GM12878 (cell line): Measurements from ENCODE around the gene KRT6C. TPM values are rescaled to one million over a fixed set of nuclear protein-coding genes. Genes with fewer than 3 reads are reported as not detected.

Experiments used
- ATAC-seq: fragments of 200-7000 bp; cut with Tn5 transposase; 3 replicates; pipeline ENCODE4 v1.9.1; 2020; ENCODE audit warnings: mild to moderate bottlenecking, moderate library complexity
- BruUV-seq: library from RNA; stranded (reverse); fragments of 400-500 nt; replicated peaks from 2 replicates; lab custom pipeline; 2021; lab: Mats Ljungman, UMichigan
- CTCF ChIA-PET: fragments of 300-600 bp; sonication (Branson Sonifier 250); formaldehyde crosslinking; extraction: SDS; loops from one replicate; lab custom pipeline; 2021; ENCODE audit warnings: inconsistent platforms; lab: Yijun Ruan, JAX
- POLR2A ChIA-PET: fragments of 350-600 bp; formaldehyde crosslinking; extraction: SDS; loops from one replicate; lab custom pipeline; 2021; ENCODE audit warnings: inconsistent platforms; lab: Charles Lee
- RAD21 ChIA-PET: fragments of 300-600 bp; sonication (Branson Sonifier 250); formaldehyde crosslinking; loops from one replicate; lab custom pipeline; 2023; ENCODE audit warnings: antibody characterized with exemption; ENCODE audit not compliant: unreplicated experiment; lab: Charles Lee
- SMC1A ChIA-PET: fragments of 300-600 bp; sonication (Branson Sonifier 250); formaldehyde crosslinking; loops from one replicate; lab custom pipeline; 2023; ENCODE audit not compliant: unreplicated experiment, uncharacterized antibody; lab: Charles Lee
- DNase-seq: peaks from one replicate; pipeline ENCODE4 v3.0.0-alpha.2; 2011; ENCODE audit warnings: low read depth, low spot score
- FAIRE-seq: peaks from 3 replicates; lab custom pipeline; 2011; peaks lifted over from hg19 to GRCh38; lab: Jason Lieb, UNC
- H2AFZ ChIP-seq: 2 replicates; pipeline ENCODE4 v1.6.0; 2011; ENCODE audit warnings: low read depth, low read length, control low read depth; ENCODE audit not compliant: control insufficient read depth
- H3K27ac ChIP-seq: 2 replicates; pipeline ENCODE4 v1.5.1; 2011; ENCODE audit warnings: control low read depth; ENCODE audit not compliant: control insufficient read depth, insufficient read depth
- H3K27me3 ChIP-seq, 2 experiments: replicated peaks in 1 of 2; 2 replicates each; pipeline versions ENCODE4 v1.6.0 to v1.6.1; 2011; ENCODE audit warnings: low read length in 1 of 2; ENCODE audit not compliant: control insufficient read depth in 2 of 2, insufficient read depth in 2 of 2
- H3K36me3 ChIP-seq, 2 experiments: 2 replicates each; pipeline ENCODE4 v1.5.1; 2011; ENCODE audit warnings: low read length in 1 of 2; ENCODE audit not compliant: control insufficient read depth in 2 of 2, insufficient read depth in 2 of 2
- H3K4me1 ChIP-seq: 2 replicates; pipeline ENCODE4 v1.6.1; 2011; ENCODE audit warnings: mild to moderate bottlenecking, low read length, moderate library complexity, mixed read lengths; ENCODE audit not compliant: control insufficient read depth, insufficient read depth
- H3K4me2 ChIP-seq: 2 replicates; pipeline ENCODE4 v1.6.0; 2011; ENCODE audit warnings: control low read depth; ENCODE audit not compliant: control insufficient read depth, insufficient read depth
- H3K4me3 ChIP-seq: fragments of 200-600 bp; sonication (generic); 2 replicates; pipeline ENCODE4 v1.5.1; 2016
- H3K79me2 ChIP-seq: 2 replicates; pipeline ENCODE4 v1.6.0; 2011; ENCODE audit warnings: low read length; ENCODE audit not compliant: control insufficient read depth, insufficient read depth
- H3K9ac ChIP-seq: 2 replicates; pipeline ENCODE4 v1.8.0; 2011; ENCODE audit warnings: low read length, control low read depth, mixed read lengths; ENCODE audit not compliant: control insufficient read depth, insufficient read depth
- H3K9me3 ChIP-seq: replicated peaks from 3 replicates; pipeline ENCODE4 v1.5.1; 2011; ENCODE audit warnings: mild to moderate bottlenecking, low read length; ENCODE audit not compliant: control insufficient read depth, insufficient read depth
- H4K20me1 ChIP-seq: 2 replicates; pipeline ENCODE4 v1.6.0; 2011; ENCODE audit not compliant: control insufficient read depth, insufficient read depth
- ASH2L ChIP-seq: fragments of 300-600, 200-600 bp; sonication (generic); IDR thresholded peaks from 2 replicates; pipeline ENCODE4 v1.6.1; 2017; ENCODE audit warnings: low read depth, mild to moderate bottlenecking, borderline replicate concordance
- ATF7 ChIP-seq: fragments of 450-650 bp; IDR thresholded peaks from 2 replicates; pipeline ENCODE4 v1.6.1; 2016; ENCODE audit warnings: low read depth, mild to moderate bottlenecking
- BACH1 ChIP-seq: fragments of 450-650 bp; IDR thresholded peaks from 2 replicates; pipeline ENCODE4 v1.6.1; 2017; ENCODE audit warnings: mild to moderate bottlenecking, borderline replicate concordance
- BCLAF1 ChIP-seq: fragments of 450-650 bp; IDR thresholded peaks from 2 replicates; pipeline ENCODE4 v1.6.1; 2017; ENCODE audit warnings: antibody characterized with exemption, mild to moderate bottlenecking, moderate library complexity
- ELK1 ChIP-seq: IDR thresholded peaks from 2 replicates; pipeline ENCODE4 v1.6.1; 2012; ENCODE audit warnings: low read depth, low read length, improper control_type of control experiment
- ESRRA ChIP-seq: IDR thresholded peaks from 2 replicates; pipeline ENCODE4 v1.6.1; 2012; ENCODE audit warnings: mild to moderate bottlenecking, low read length, improper control_type of control experiment
- FOXK2 ChIP-seq: fragments of 450-650 bp; IDR thresholded peaks from 2 replicates; pipeline ENCODE4 v1.6.1; 2017; ENCODE audit warnings: mild to moderate bottlenecking, moderate library complexity
- GABPA ChIP-seq: IDR thresholded peaks from 2 replicates; pipeline ENCODE4 v1.6.1; 2014; ENCODE audit warnings: antibody characterized with exemption, low read depth, mild to moderate bottlenecking, inconsistent platforms
- HCFC1 ChIP-seq: fragments of 150-350 bp; IDR thresholded peaks from 2 replicates; pipeline ENCODE4 v1.6.1; 2014; ENCODE audit warnings: low read length
- MTA3 ChIP-seq: IDR thresholded peaks from 2 replicates; pipeline ENCODE4 v1.6.1; 2012; ENCODE audit warnings: low read length, inconsistent platforms, borderline replicate concordance
- MYC ChIP-seq: IDR thresholded peaks from 2 replicates; pipeline ENCODE4 v1.6.1; 2011; ENCODE audit warnings: mild to moderate bottlenecking, low read length, moderate library complexity, inconsistent platforms; ENCODE audit not compliant: insufficient read depth, insufficient replicate concordance, insufficient read length, severe bottlenecking
- NFYA ChIP-seq: IDR thresholded peaks from 2 replicates; pipeline ENCODE4 v1.6.1; 2011; ENCODE audit warnings: low read depth, mild to moderate bottlenecking, low read length, improper control_type of control experiment, borderline replicate concordance
- NRF1 ChIP-seq: conservative IDR thresholded peaks from 2 replicates; pipeline ENCODE4 v1.6.1; 2011; ENCODE audit warnings: mild to moderate bottlenecking, low read depth, low read length, improper control_type of control experiment
- POLR2A ChIP-seq: IDR thresholded peaks from 2 replicates; pipeline ENCODE4 v1.6.1; 2011; ENCODE audit warnings: low read depth, mild to moderate bottlenecking, low read length
- RAD21 ChIP-seq: IDR thresholded peaks from 2 replicates; pipeline ENCODE4 v1.6.1; 2011; ENCODE audit warnings: mild to moderate bottlenecking, low read depth, low read length, moderate library complexity; ENCODE audit not compliant: insufficient read depth
- RAD51 ChIP-seq: fragments of 450-650 bp; IDR thresholded peaks from 2 replicates; pipeline ENCODE4 v1.6.1; 2016; ENCODE audit warnings: moderate library complexity, mild to moderate bottlenecking, inconsistent platforms
- RCOR1 ChIP-seq: conservative IDR thresholded peaks from 2 replicates; pipeline ENCODE4 v1.6.1; 2012; ENCODE audit warnings: low read depth, low read length, improper control_type of control experiment
- ZNF592 ChIP-seq: fragments of 450-650 bp; IDR thresholded peaks from 2 replicates; pipeline ENCODE4 v1.6.1; 2017; ENCODE audit warnings: mild to moderate bottlenecking, moderate library complexity
- ZNF622 ChIP-seq: fragments of 450-650 bp; IDR thresholded peaks from 2 replicates; pipeline ENCODE4 v1.6.1; 2017; ENCODE audit warnings: mild to moderate bottlenecking, inconsistent platforms
- WGBS: methylation state at CpG from one replicate; pipeline ENCODE4 v1.1.6; 2016; ENCODE audit warnings: low lambda C conversion rate; ENCODE audit not compliant: insufficient replicate concordance, insufficient coverage; ENCODE audit errors: missing lambda C conversion rate; 5-methylcytosine and 5-hydroxymethylcytosine counted together
- in situ Hi-C: fragments of 300-500 bp; cut with MboI; formaldehyde crosslinking; loops from 9 replicates; pipeline ENCODE4 v1.14.3; 2018; ENCODE audit warnings: mixed read lengths
- intact Hi-C: fragments of 100-400 bp; cut with micrococcal nuclease; formaldehyde crosslinking; loops from one replicate; pipeline ENCODE4 v1.14.2; 2022; ENCODE audit not compliant: unreplicated experiment
- polyA plus RNA-seq, 11 experiments: library from polyadenylated mRNA; depleted of rRNA in 4 of 11; unstranded in 6 of 11; stranded (reverse) in 5 of 11; fragments of >200 nt; fragmentation: Nextera tagmentation in 4 of 11; fragmentation: Illumina TruSeq in 1 of 11; extraction: Ambion mirVana in 4 of 11; extraction: Trizol in 1 of 11; gene quantifications; 1 replicate in 1 of 11; 2 replicates in 10 of 11; pipeline versions ENCODE4 v1.2.1 to v1.2.3, GENCODE V29; 2011 to 2016; ENCODE audit warnings: inconsistent platforms in 2 of 11, missing spikeins in 2 of 11, low read depth in 1 of 11
- total RNA-seq, 4 experiments: library from RNA; depleted of rRNA in 3 of 4; stranded (reverse); fragments of >200 nt in 3 of 4; fragmentation: Illumina TruSeq in 1 of 4; extraction: Trizol in 1 of 4; gene quantifications; 2 replicates each; pipeline versions ENCODE4 v1.2.1 to v1.2.3, GENCODE V29; 2013 to 2021

KRT6C gene
- total and polyA plus RNA-seq, 10 of the 15 experiments (the other 5 are each of a cell fraction or from before 2014, with no cell fraction given), result not detected

- Histone ChIP-seq H3K9ac (no peak overlapping the region), H3K4me2 (no peak overlapping the region), H3K27ac (no peak overlapping the region), H3K79me2 (no peaks in the 10 kb centered on the region), H3K36me3 (no peaks in the 10 kb centered on the region), H2AFZ (no peak overlapping the region), H3K9me3 (no peaks in the 10 kb centered on the region), H4K20me1 (no peaks in the 10 kb centered on the region), H3K4me3 (no peak overlapping the region), H3K4me1 (no peaks in the 10 kb centered on the region), H3K27me3 (peaks cover 0 to 6% of the 10 kb centered on the region in 2 experiments; a peak in 2 of 4 replicates)
- 5% methylated on average over 4 of the region's 4 CpGs for WGBS
- TF ChIP-seq FOXK2 (no peak), ELK1 (no peak), RAD51 (no peak), NFYA (no peak), BCLAF1 (no peak), ZNF592 (no peak), RAD21 (no peak), MTA3 (no peak), ESRRA (no peak), ATF7 (no peak), ZNF622 (no peak), HCFC1 (no peak), MYC (no peak), RCOR1 (no peak), BACH1 (no peak), GABPA (no peak), POLR2A (no peak), ASH2L (no peak), NRF1 (no peak)
- BruUV-seq, result no TSS peak
- DNase-seq (no peak), ATAC-seq (no peak), FAIRE-seq (no peak)
- intact Hi-C loops (no loop called here), in situ Hi-C loops (no loop called here)
- CTCF ChIA-PET, result no interaction called here
- RAD21 ChIA-PET, result no interaction called here
- POLR2A ChIA-PET, result no interaction called here
- SMC1A ChIA-PET, result no interaction called here
Measured at GRCh38 chr12:52496590-52497071, 23.0 kb upstream of the KRT6C start.
